Measurements from ENCODE around the gene SNTA1. TPM values are rescaled to one million over a fixed set of nuclear protein-coding genes. Genes with fewer than 3 reads are reported as not detected.

SNTA1 gene
- total RNA-seq, 6 experiments from 2014 or later, result 13.9 to 22.2 (median 20.9) TPM

DNA sequence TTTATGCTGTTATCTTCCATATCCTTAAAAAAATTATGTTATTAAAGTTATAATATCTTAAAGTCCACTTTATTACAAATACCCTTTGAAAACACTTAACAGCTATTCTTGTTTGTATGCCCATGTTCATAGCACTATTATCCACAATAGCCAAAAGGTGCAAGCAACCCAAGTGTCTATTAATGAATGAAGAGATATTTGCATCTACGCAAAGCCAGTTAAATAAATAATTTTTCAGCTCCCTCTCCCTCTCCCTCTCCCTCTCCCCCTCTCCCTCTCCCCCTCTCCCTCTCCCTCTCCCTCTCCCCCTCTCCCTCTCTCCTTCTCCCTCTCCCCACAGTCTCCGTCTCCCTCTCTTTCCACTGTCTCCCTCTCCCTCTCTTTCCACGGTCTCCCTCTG, 55.3 kb downstream of the SNTA1 start:
- Mint-ChIP-seq H3K4me3 (no peak overlapping the region), H3K27me3 (ENCODE audit: insufficient read depth) (no peaks in the 10 kb centered on the region), H3K36me3 (ENCODE audit: low read depth) (peaks cover 10% of the 10 kb centered on the region), H3K27ac (no peak overlapping the region), H3K9me3 (no peaks in the 10 kb centered on the region), H3K4me1 (ENCODE audit: low read depth) (peaks cover 26% of the 10 kb centered on the region)
- TF ChIP-seq, protein P1, sequence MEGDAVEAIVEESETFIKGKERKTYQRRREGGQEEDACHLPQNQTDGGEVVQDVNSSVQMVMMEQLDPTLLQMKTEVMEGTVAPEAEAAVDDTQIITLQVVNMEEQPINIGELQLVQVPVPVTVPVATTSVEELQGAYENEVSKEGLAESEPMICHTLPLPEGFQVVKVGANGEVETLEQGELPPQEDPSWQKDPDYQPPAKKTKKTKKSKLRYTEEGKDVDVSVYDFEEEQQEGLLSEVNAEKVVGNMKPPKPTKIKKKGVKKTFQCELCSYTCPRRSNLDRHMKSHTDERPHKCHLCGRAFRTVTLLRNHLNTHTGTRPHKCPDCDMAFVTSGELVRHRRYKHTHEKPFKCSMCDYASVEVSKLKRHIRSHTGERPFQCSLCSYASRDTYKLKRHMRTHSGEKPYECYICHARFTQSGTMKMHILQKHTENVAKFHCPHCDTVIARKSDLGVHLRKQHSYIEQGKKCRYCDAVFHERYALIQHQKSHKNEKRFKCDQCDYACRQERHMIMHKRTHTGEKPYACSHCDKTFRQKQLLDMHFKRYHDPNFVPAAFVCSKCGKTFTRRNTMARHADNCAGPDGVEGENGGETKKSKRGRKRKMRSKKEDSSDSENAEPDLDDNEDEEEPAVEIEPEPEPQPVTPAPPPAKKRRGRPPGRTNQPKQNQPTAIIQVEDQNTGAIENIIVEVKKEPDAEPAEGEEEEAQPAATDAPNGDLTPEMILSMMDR (IDR thresholded peaks at IDR 0.05), result no peak
- DNase-seq, result no peak

DNA sequence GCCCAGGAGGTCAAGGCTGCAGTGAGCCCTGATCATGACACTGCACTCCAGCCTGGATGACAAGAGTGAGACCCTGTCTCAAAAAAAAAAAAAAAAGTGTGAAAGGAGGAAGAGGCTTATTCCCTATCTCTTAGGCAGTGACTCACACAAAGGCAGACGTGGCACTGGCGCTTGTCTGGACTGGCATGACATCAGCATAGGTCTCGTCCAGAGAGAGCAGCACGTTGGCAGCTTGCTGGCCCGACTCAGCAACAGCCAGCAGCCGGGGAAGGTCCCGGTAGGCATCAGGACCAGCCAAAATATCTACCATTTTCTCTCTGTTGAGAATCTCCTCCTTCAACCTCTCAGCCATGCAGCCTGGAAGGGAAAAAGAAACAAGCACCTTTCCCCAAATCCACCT, 56.4 kb downstream of the SNTA1 start:
- peak; percentile 50 for DNase-seq
- Mint-ChIP-seq H3K4me1 (ENCODE audit: low read depth) (peaks cover 15% of the 10 kb centered on the region), H3K27ac (peak overlapping the region; percentile 69), H3K36me3 (ENCODE audit: low read depth) (peaks cover 10% of the 10 kb centered on the region), H3K27me3 (ENCODE audit: insufficient read depth) (no peaks in the 10 kb centered on the region), H3K9me3 (no peaks in the 10 kb centered on the region), H3K4me3 (no peak overlapping the region)
- TF ChIP-seq, protein P1 (IDR thresholded peaks at IDR 0.05), result no peak

DNA sequence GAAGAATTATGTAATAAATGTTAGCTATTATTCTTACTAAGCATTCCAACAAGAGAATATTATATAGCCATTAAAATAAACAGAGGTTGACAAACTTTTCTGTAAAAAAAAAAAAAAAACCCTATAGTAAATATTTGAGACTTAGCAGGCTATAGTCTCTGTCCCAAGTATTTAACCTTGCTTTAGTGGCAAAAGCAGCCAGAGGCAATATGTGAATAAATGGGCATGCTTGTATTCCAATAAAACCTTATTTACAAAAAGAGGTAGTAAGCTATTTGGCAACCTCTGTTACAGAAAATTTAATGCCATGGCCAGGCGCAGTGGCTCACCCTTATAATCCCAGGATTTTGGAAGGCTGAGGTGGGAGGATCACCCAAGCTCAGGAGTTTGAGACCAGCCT, 56.9 kb downstream of the SNTA1 start:
- Mint-ChIP-seq H3K27me3 (ENCODE audit: insufficient read depth) (no peaks in the 10 kb centered on the region), H3K4me3 (no peak overlapping the region), H3K4me1 (ENCODE audit: low read depth) (peaks cover 10% of the 10 kb centered on the region), H3K27ac (peak overlapping the region; percentile 69; the same call in 1 of the 2 replicates), H3K9me3 (no peaks in the 10 kb centered on the region), H3K36me3 (ENCODE audit: low read depth) (peaks cover 10% of the 10 kb centered on the region)
- no peak for DNase-seq
- TF ChIP-seq, protein P1 (IDR thresholded peaks at IDR 0.05), result no peak

DNA sequence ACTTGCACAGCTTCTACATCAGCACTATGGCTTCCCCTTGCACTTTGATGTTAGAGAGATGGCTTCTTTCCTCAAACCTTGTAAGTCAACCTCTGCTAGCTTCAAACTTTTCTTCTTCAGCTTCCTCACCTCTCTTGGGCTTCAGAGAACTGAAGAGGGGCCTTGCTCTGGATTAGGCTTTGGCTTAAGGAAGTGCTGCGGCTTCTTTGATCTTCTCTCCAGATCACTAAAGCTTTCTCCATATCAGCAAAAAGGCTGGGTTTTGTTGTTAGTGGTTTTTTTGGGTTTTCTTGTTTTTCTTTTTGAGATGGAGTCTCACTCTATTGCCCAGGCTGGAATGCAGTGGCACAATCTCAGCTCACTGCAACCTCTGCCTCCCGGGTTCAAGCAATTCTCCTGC, 66.2 kb downstream of the SNTA1 start:
- H3K9me3 Mint-ChIP-seq, result no peaks in the 10 kb centered on the region
- H3K27ac Mint-ChIP-seq, result no peak overlapping the region
- H3K27me3 Mint-ChIP-seq (ENCODE audit: insufficient read depth), result peaks cover 2% of the 10 kb centered on the region; the same call in 1 of the 2 replicates
- TF ChIP-seq, protein P1 (IDR thresholded peaks at IDR 0.05), result no peak
- H3K4me3 Mint-ChIP-seq, result no peak overlapping the region
- DNase-seq, result no peak
- H3K36me3 Mint-ChIP-seq (ENCODE audit: low read depth), result peaks cover 27% of the 10 kb centered on the region
- peaks cover 21% of the 10 kb centered on the region for H3K4me1 Mint-ChIP-seq (ENCODE audit: low read depth)

DNA sequence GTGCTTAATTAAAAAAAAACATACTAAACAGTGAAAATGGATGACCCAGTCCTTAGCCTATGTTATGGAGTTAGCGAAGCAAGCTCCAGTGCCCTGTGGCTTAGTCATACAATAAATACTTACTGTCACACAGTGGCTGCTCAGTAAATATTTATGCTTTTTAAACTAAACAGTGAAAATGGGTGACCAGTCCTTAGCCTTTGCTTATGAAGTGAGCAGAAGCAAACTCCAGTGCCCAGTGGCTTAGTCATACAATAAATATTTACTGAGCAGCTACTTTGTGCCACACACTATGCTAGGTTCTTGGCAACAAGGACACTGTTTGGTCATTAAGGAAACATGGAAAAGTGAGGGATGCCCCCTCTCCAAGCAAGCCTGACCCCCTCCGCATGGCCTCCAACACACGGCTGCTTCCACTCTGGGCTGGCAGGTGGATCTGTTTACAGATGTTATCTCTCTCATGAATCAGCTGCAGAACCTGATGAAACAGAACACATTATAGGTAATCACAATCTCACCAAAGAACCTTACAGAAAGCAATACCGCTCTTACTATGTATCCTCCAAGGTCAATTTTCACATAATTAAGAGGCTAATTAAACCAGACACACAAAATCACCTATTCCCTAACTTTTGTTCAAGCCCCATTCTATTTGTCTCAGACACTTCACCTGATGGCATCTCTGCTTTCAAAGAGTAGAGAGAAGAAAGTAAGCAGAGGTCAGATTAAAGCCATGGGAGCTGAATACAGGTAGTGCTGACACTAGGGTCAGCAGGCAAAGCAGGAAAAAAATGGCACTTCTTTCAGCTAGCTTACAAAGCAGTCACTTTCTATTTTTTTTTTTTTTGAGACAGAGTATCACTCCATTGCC, 69.6 kb downstream of the SNTA1 start:
- TF ChIP-seq, protein P1 (IDR thresholded peaks at IDR 0.05), result no peak
- peaks cover 37% of the 10 kb centered on the region for H3K4me1 Mint-ChIP-seq (ENCODE audit: low read depth)
- peak overlapping the region; percentile 92 for H3K27ac Mint-ChIP-seq
- peak; percentile 93 for DNase-seq
- no peaks in the 10 kb centered on the region for H3K9me3 Mint-ChIP-seq
- H3K27me3 Mint-ChIP-seq (ENCODE audit: insufficient read depth), result peaks cover 4% of the 10 kb centered on the region
- H3K36me3 Mint-ChIP-seq (ENCODE audit: low read depth), result peaks cover 43% of the 10 kb centered on the region
- H3K4me3 Mint-ChIP-seq, result peak overlapping the region; percentile 20; the same call in 1 of the 2 replicates
